WI38 (cell line): ENCODE results near the gene SLX9.

ENCODE experiments used
- H3K4me3 ChIP-seq: 2 replicates; pipeline ENCODE4 v1.5.1; 2011; ENCODE audit warnings: low read depth, mild to moderate bottlenecking, control low read depth, low read length
- CTCF ChIP-seq: IDR thresholded peaks from 2 replicates; pipeline ENCODE4 v1.5.1; 2012; ENCODE audit warnings: low read depth, mild to moderate bottlenecking, control low read depth, low read length

The SLX9 gene

GRCh38 chr21:44913425-44914175 lies 26.2 kb upstream of the SLX9 start:
- TF ChIP-seq CTCF = no peak
- H3K4me3 ChIP-seq = no peak overlapping the region

DNA sequence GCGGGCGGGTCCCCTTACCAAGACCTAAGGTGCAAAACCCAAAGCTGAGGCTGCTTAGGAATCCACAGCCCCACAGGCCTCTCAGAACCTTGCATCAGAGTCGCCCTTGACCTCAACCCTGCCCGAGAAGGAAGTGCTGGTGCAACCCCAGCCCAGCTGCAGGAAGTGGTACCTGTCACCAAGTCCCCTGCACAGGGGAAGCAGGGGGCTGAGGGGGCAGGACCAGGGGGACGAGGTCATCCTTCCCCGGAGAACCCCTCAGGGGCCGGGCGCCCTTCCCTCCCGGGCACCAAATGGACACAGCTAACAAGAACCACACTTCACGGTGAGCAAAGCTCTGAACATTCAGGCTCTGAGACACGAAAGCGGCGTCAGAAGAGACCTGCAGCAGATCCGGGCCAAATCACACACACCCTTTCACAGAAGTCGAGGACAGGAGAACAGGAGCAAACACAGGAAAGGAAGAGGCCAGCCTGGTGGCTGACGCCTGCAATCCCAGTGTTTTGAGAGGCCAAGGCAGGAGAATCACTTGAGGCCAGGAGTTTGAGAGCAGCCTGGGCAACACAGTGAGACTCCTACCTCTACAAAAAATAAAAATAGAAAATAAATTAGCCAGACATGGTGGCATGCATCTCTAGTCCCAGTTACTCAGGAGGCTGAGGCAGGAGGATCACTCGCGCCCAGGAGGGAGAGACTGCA lies 25.5 kb upstream of the SLX9 start:
- no peak overlapping the region for H3K4me3 ChIP-seq
- TF ChIP-seq CTCF = no peak

- no peak for TF ChIP-seq CTCF
- H3K4me3 ChIP-seq = no peak overlapping the region
These were observed 22.9 kb upstream of the SLX9 start for GRCh38 chr21:44916965-44917364.

DNA sequence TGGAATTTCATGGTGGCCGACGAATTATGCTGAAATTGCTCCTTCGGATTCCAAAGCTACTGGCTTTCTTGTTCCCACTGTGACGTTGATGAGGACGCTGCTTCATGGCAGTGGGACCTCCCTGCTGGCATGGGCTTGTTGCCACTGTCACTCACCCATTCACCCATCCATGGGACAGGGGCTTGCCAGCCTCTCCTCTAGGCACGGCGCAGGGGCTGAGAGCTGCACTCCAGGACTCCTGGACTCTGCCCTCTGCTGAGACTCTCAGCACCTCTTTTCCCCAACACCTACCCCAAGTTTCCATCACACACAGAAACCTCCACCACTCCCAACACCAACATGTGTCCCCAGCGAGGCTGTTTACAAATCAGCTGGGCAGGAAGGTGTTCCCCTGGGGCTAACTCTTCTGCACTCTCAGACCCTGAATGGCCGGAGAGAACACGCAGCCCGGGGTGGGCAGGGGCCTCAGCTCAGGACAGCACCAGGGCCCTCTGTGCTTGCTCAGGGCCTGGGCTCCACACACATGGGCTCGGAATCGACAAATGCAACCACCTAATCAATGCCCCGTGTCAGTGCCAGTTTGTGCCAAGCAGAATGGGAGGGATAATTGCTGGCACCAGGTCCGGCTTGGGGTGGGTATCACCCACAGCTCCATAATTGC lies 22.3 kb upstream of the SLX9 start:
- H3K4me3 ChIP-seq = no peak overlapping the region
- TF ChIP-seq CTCF = no peak

GRCh38 chr21:44918107-44918470 lies 21.7 kb upstream of the SLX9 start:
- no peak for TF ChIP-seq CTCF
- H3K4me3 ChIP-seq = no peak overlapping the region

- H3K4me3 ChIP-seq = no peak overlapping the region
- no peak for TF ChIP-seq CTCF
These were observed 21.2 kb upstream of the SLX9 start for GRCh38 chr21:44918581-44919033.
